Measurements from ENCODE around the gene STEAP3. TPM values are rescaled to one million over a fixed set of nuclear protein-coding genes. Genes with fewer than 3 reads are reported as not detected.
A peak's percentile ranks its signal among the peaks of the same experiment; 100 is the strongest.

Gene STEAP3
- 0.55 and 0.78 TPM in 2 replicates for total RNA-seq

GRCh38 chr2:119223521-119224390 is at the start of gene STEAP3:
TSS of gene STEAP3 (plus strand) at chr2:119223834. CDS start at chr2:119231013, 7,179 bp downstream.
- Mint-ChIP-seq H3K4me1 (ENCODE audit: low read depth) (no peaks in the 10 kb centered on the region), H3K4me3 (ENCODE audit: low read depth) (peak within 1 kb of the TSS; percentile 2), H3K36me3 (ENCODE audit: low read depth) (no peaks in the 10 kb centered on the region), H3K9me3 (no peaks in the 10 kb centered on the region), H3K27ac (no peak within 1 kb of the TSS), H3K27me3 (ENCODE audit: low read depth) (peaks cover 34% of the 10 kb centered on the region)
- no peak for DNase-seq (ENCODE audit: low spot score)
- intact Hi-C loops (cut with micrococcal nuclease) = no loop called here

GRCh38 chr2:119174216-119174992 is 49.2 kb upstream of the STEAP3 start:
- no peaks in the 10 kb centered on the region for H3K4me1 Mint-ChIP-seq (ENCODE audit: low read depth)
- intact Hi-C loops (cut with micrococcal nuclease) = loop anchor here (2.0 kb wide), 1 partner anchor 292 kb away; no protein-coding TSS in a partner anchor
- no peaks in the 10 kb centered on the region for H3K36me3 Mint-ChIP-seq (ENCODE audit: low read depth)

GRCh38 chr2:119174993-119175347 is 48.7 kb upstream of the STEAP3 start:
- Mint-ChIP-seq H3K27ac (no peak overlapping the region), H3K4me3 (ENCODE audit: low read depth) (no peak overlapping the region), H3K27me3 (ENCODE audit: low read depth) (no peaks in the 10 kb centered on the region), H3K4me1 (ENCODE audit: low read depth) (no peaks in the 10 kb centered on the region), H3K36me3 (ENCODE audit: low read depth) (no peaks in the 10 kb centered on the region), H3K9me3 (no peaks in the 10 kb centered on the region)
- intact Hi-C loops (cut with micrococcal nuclease) = loop anchor here (2.0 kb wide), 1 partner anchor 292 kb away; no protein-coding TSS in a partner anchor
- DNase-seq (ENCODE audit: low spot score) = no peak

More at GRCh38 chr2:119174216-119174992, 49.2 kb upstream of the STEAP3 start:
- Mint-ChIP-seq H3K4me3 (ENCODE audit: low read depth) (no peak overlapping the region), H3K9me3 (no peaks in the 10 kb centered on the region), H3K27me3 (ENCODE audit: low read depth) (no peaks in the 10 kb centered on the region), H3K27ac (no peak overlapping the region)
- peak; percentile 16 for DNase-seq (ENCODE audit: low spot score)

- no peaks in the 10 kb centered on the region for H3K27me3 Mint-ChIP-seq (ENCODE audit: low read depth)
- H3K9me3 Mint-ChIP-seq = no peaks in the 10 kb centered on the region
- intact Hi-C loops (cut with micrococcal nuclease) = loop anchor here (2.0 kb wide), 1 partner anchor 293 kb away; no protein-coding TSS in a partner anchor
Observed at GRCh38 chr2:119175517-119175916, 48.1 kb upstream of the STEAP3 start.

GRCh38 chr2:119177171-119177837 is 46.3 kb upstream of the STEAP3 start:
- DNase-seq (ENCODE audit: low spot score) = no peak
- Mint-ChIP-seq H3K36me3 (ENCODE audit: low read depth) (no peaks in the 10 kb centered on the region), H3K27ac (no peak overlapping the region), H3K27me3 (ENCODE audit: low read depth) (no peaks in the 10 kb centered on the region), H3K4me3 (ENCODE audit: low read depth) (no peak overlapping the region), H3K4me1 (ENCODE audit: low read depth) (no peaks in the 10 kb centered on the region), H3K9me3 (no peaks in the 10 kb centered on the region)
- intact Hi-C loops (cut with micrococcal nuclease) = no loop called here

More at GRCh38 chr2:119175517-119175916, 48.1 kb upstream of the STEAP3 start:
- Mint-ChIP-seq H3K4me1 (ENCODE audit: low read depth) (no peaks in the 10 kb centered on the region), H3K36me3 (ENCODE audit: low read depth) (no peaks in the 10 kb centered on the region), H3K4me3 (ENCODE audit: low read depth) (no peak overlapping the region), H3K27ac (no peak overlapping the region)
- no peak for DNase-seq (ENCODE audit: low spot score)

- no peak overlapping the region for H3K27ac Mint-ChIP-seq
Observed at GRCh38 chr2:119177838-119178190, 45.8 kb upstream of the STEAP3 start.

GRCh38 chr2:119178776-119179175 is 44.9 kb upstream of the STEAP3 start:
- no peaks in the 10 kb centered on the region for H3K9me3 Mint-ChIP-seq
- H3K27me3 Mint-ChIP-seq (ENCODE audit: low read depth) = no peaks in the 10 kb centered on the region
- no peak overlapping the region for H3K4me3 Mint-ChIP-seq (ENCODE audit: low read depth)
- H3K36me3 Mint-ChIP-seq (ENCODE audit: low read depth) = no peaks in the 10 kb centered on the region
- H3K4me1 Mint-ChIP-seq (ENCODE audit: low read depth) = no peaks in the 10 kb centered on the region
- H3K27ac Mint-ChIP-seq = no peak overlapping the region
- intact Hi-C loops (cut with micrococcal nuclease) = no loop called here
- DNase-seq (ENCODE audit: low spot score) = no peak

More at GRCh38 chr2:119177838-119178190, 45.8 kb upstream of the STEAP3 start:
- Mint-ChIP-seq H3K4me1 (ENCODE audit: low read depth) (no peaks in the 10 kb centered on the region), H3K27me3 (ENCODE audit: low read depth) (no peaks in the 10 kb centered on the region), H3K36me3 (ENCODE audit: low read depth) (no peaks in the 10 kb centered on the region), H3K4me3 (ENCODE audit: low read depth) (no peak overlapping the region), H3K9me3 (no peaks in the 10 kb centered on the region)
- intact Hi-C loops (cut with micrococcal nuclease) = no loop called here
- DNase-seq (ENCODE audit: low spot score) = no peak

- DNase-seq (ENCODE audit: low spot score) = no peak
- H3K27ac Mint-ChIP-seq = no peak overlapping the region
- H3K36me3 Mint-ChIP-seq (ENCODE audit: low read depth) = no peaks in the 10 kb centered on the region
- H3K9me3 Mint-ChIP-seq = no peaks in the 10 kb centered on the region
- intact Hi-C loops (cut with micrococcal nuclease) = no loop called here
- H3K4me3 Mint-ChIP-seq (ENCODE audit: low read depth) = no peak overlapping the region
- H3K4me1 Mint-ChIP-seq (ENCODE audit: low read depth) = no peaks in the 10 kb centered on the region
- H3K27me3 Mint-ChIP-seq (ENCODE audit: low read depth) = no peaks in the 10 kb centered on the region
Observed at GRCh38 chr2:119179202-119179601, 44.4 kb upstream of the STEAP3 start.

- no peaks in the 10 kb centered on the region for H3K9me3 Mint-ChIP-seq
- intact Hi-C loops (cut with micrococcal nuclease) = no loop called here
- H3K27me3 Mint-ChIP-seq (ENCODE audit: low read depth) = no peaks in the 10 kb centered on the region
- H3K27ac Mint-ChIP-seq = no peak overlapping the region
- no peaks in the 10 kb centered on the region for H3K4me1 Mint-ChIP-seq (ENCODE audit: low read depth)
- no peaks in the 10 kb centered on the region for H3K36me3 Mint-ChIP-seq (ENCODE audit: low read depth)
- no peak for DNase-seq (ENCODE audit: low spot score)
- H3K4me3 Mint-ChIP-seq (ENCODE audit: low read depth) = no peak overlapping the region
Observed at GRCh38 chr2:119179991-119180390, 43.6 kb upstream of the STEAP3 start.

GRCh38 chr2:119180892-119181291 is 42.7 kb upstream of the STEAP3 start:
- Mint-ChIP-seq H3K36me3 (ENCODE audit: low read depth) (no peaks in the 10 kb centered on the region), H3K27me3 (ENCODE audit: low read depth) (no peaks in the 10 kb centered on the region), H3K4me1 (ENCODE audit: low read depth) (no peaks in the 10 kb centered on the region), H3K27ac (no peak overlapping the region), H3K9me3 (no peaks in the 10 kb centered on the region), H3K4me3 (ENCODE audit: low read depth) (no peak overlapping the region)
- no peak for DNase-seq (ENCODE audit: low spot score)
- intact Hi-C loops (cut with micrococcal nuclease) = no loop called here

- no peaks in the 10 kb centered on the region for H3K4me1 Mint-ChIP-seq (ENCODE audit: low read depth)
- H3K27me3 Mint-ChIP-seq (ENCODE audit: low read depth) = no peaks in the 10 kb centered on the region
- intact Hi-C loops (cut with micrococcal nuclease) = no loop called here
- DNase-seq (ENCODE audit: low spot score) = no peak
- H3K36me3 Mint-ChIP-seq (ENCODE audit: low read depth) = no peaks in the 10 kb centered on the region
- H3K4me3 Mint-ChIP-seq (ENCODE audit: low read depth) = no peak overlapping the region
- no peaks in the 10 kb centered on the region for H3K9me3 Mint-ChIP-seq
- H3K27ac Mint-ChIP-seq = no peak overlapping the region
Observed at GRCh38 chr2:119181391-119181790, 42.2 kb upstream of the STEAP3 start.

GRCh38 chr2:119181791-119182445 is 41.7 kb upstream of the STEAP3 start:
- intact Hi-C loops (cut with micrococcal nuclease) = no loop called here
- Mint-ChIP-seq H3K27ac (no peak overlapping the region), H3K9me3 (no peaks in the 10 kb centered on the region), H3K4me1 (ENCODE audit: low read depth) (no peaks in the 10 kb centered on the region), H3K36me3 (ENCODE audit: low read depth) (no peaks in the 10 kb centered on the region), H3K4me3 (ENCODE audit: low read depth) (no peak overlapping the region), H3K27me3 (ENCODE audit: low read depth) (no peaks in the 10 kb centered on the region)
- no peak for DNase-seq (ENCODE audit: low spot score)

All from activated T-helper 2 cell treated with anti-CD3 and anti-CD28 coated beads, Interferon-gamma antibody, Interleukin-2, Interleukin-4, amounts not matched to agents 10 μg/mL and 5 μg/mL and 100 μg/mL, durations not matched to agents 14 hours and 24 hours and 36 hours (primary cell).